ENCODE data around the gene UGT1A10. TPM values are rescaled to one million over a fixed set of nuclear protein-coding genes. Genes with fewer than 3 reads are reported as not detected.
"Not testable (repeated sequence)": the region's sequence is repeated elsewhere in the genome, so short reads cannot be mapped to it uniquely, and the experiment has no call there.

Gene UGT1A10
- not detected for polyA plus RNA-seq (ENCODE audit: insufficient read length in 12 of 12)
- long read RNA-seq, donor 1, result 0 reads
- long read RNA-seq, donor 2, result 0 reads
- long read RNA-seq, donor 3, result 0 reads
- long read RNA-seq, donor 4, result 0 reads
- long read RNA-seq, donor 5, result 0 reads
- long read RNA-seq, donor 6, result 0 reads
- long read RNA-seq, donor 7, result 0 reads
- long read RNA-seq, donor 8, result 0 reads
- long read RNA-seq, donor 9, result 0 reads
- long read RNA-seq, donor 10, result 0 reads
- long read RNA-seq, donor 11, result 0 reads

DNA sequence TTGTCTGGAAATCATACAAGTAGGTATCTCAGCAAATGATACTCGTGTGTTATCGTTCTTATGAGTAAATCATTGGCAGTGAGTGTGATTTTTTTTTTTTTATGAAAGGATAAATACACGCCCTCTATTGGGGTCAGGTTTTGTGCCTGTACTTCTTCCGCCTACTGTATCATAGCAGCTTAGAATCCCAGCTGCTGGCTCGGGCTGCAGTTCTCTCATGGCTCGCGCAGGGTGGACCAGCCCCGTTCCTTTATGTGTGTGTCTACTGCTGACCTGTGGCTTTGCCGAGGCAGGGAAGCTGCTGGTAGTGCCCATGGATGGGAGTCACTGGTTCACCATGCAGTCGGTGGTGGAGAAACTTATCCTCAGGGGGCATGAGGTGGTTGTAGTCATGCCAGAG, at the start of gene UGT1A10:
TSS of gene UGT1A10 (plus strand) at position 143 of the 400 bp plus-strand sequence. CDS start at position 218, 75 bp downstream.
- DNase-seq, result not testable (repeated sequence)

DNA sequence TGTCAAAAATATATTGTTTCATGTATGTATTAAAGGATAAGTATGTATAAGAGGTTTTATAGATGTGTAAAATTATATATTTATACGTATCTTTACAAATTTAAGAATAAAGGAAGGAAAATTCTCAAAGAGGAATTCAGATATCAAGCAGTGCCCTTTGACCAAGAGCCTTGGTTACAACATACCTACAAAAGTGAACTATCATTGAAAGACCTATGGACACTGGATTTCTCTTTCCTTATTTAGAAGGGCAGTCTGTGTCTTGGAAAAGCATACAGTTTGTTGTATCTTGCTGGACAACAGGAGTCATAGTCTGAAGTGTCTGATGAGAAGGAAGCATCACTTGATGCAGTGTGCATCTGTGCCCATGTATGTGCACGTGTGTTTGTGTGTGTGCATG, 47.8 kb upstream of the UGT1A10 start:
- DNase-seq, result no peak

DNA sequence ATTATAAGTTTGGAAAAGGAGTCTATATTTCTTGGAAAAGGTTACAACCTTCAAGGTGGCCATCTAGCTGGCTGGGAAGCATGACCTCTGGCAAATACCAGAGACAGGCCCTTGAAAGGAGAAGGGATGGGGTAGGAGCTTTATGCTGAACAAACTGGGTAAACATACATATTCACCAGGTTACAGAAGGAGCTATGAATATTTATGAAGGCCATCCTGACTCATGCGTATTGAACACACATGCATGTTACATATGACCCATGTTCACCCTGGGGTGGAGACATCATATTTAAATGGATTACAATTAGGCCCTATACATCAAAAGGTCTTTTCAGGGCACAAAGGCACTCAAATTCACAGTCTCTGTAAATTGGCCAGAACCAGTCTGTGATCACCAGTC, 43.5 kb upstream of the UGT1A10 start:
- DNase-seq, result not testable (repeated sequence)

DNA sequence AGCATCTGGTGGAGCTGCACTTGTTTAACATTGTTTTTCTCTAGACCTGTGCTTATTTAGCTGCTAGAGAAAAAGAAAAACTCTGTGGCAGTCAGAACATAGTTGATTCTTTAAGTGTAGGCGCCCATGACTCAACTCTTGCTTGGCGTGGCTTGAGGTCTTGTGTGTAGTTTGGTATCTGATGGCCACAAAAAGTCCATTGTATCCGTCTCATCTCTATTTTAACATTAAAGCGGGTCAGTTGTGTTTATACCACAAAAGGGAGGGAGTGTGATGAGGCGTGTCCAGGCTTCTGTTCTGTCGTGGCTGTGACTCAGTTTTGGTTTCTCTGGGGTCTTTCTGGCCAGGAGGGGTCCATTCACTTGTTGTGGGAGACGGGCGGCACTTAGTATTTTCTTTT, 43.0 kb upstream of the UGT1A10 start:
- no peak for DNase-seq

DNA sequence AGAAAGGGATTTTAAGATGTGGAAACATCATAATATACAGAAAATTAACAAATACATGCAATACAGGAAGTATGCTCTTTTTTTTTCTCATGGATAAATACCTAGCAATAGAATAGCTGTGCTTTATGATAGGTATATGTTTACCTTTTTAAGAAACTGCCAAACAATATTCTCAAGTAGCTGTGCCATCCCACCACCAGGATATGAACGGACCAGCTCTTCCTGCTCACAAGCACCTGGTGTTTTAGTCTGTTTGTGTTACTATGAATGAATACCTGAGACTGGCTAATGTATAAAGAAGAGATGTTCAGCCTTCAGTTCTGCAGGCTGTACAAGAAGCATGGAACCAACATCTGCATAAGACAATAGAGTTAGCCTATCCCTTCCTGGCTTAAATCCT, 38.7 kb upstream of the UGT1A10 start:
- no peak for DNase-seq

DNA sequence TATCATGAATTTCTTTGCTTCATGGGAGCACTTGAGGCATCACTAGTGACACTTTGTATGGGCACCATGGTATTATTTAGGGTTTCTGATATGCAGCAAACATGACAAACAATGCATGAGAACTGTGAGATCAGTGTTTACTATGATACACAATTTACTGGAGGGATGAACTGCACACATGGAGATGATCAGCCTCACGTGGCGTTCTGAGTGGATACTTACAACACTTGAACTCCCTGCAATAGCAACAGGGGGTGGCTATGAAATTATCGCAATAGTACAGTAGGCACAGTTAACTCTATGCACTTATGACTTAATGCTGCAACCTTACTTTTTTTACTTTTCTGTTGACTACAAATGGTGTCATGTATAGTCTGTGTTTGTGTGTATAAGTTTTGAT, 37.3 kb upstream of the UGT1A10 start:
- no peak for DNase-seq

DNA sequence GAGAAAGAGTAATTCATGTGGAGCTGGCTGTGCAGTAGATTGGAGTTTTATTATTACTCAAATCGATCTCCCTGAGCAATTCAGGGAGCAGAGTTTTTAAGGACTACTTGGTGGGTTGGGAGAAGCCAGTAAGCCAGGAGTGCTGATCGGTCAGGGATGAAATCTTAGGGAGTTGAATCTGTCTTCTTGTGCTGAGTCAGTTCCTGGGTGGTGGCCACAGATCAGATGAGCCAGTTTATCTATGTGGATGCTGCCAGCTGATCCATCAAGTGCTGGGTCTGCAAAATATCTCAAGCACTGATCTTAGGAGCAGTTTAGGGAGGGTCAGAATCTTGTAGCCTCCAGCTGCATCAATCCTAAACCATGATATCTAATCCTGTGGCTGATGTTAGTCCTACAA, 35.9 kb upstream of the UGT1A10 start:
- no peak for DNase-seq

DNA sequence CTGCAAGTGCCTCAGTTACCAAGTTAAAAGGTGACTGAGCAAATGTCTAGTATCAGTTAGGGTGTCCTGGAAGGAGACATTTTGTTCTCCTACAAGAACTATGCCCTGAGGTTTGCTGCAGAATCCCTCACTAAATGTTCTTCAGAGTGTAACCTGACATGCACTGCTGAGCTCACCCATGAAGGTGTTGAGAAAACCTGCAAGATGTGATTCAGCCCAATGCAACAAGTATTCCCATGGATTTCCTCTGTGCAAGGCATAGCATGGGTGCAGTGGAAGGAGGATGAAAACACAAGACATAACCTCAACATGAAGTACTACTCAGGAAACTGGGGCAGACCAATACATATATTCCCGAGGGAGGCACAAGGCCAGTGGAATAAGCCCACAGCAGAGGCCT, 34.2 kb upstream of the UGT1A10 start:
- no peak for DNase-seq

DNA sequence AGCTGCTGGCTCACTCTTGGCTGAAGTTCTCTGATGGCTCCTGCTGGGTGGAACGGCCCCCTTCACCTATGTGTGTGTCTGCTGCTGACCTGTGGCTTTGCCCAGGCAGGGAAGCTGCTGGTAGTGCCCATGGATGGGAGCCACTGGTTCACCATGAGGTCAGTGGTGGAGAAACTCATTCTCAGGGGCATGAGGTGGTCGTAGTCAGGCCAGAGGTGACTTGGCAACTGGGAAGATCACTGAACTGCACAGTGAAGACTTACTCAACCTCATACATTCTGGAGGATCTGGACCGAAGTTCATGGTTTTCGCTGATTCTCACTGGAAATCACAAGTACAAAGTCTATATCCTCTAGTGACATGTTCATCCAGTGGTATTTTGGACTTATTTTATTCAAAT, 32.7 kb upstream of the UGT1A10 start:
- no peak for DNase-seq

DNA sequence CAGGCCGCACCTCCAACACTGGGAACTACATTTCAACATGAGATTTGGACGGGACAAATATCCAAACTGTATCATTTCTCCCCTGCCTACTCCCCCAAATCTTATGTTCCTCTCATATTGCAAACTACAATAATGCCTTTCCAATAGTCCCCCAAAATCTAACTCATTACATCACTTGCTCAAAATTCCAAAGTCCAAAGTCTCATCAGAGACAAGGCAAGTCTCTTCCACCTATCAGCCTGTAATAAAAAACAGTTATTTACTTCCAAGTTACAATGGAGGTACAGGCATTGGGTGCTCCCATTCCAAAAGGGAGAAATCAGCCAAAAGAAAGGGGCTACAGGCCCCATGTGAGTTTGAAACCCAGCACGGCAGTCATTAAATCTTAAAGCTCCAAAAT, 31.4 kb upstream of the UGT1A10 start:
- no peak for DNase-seq

DNA sequence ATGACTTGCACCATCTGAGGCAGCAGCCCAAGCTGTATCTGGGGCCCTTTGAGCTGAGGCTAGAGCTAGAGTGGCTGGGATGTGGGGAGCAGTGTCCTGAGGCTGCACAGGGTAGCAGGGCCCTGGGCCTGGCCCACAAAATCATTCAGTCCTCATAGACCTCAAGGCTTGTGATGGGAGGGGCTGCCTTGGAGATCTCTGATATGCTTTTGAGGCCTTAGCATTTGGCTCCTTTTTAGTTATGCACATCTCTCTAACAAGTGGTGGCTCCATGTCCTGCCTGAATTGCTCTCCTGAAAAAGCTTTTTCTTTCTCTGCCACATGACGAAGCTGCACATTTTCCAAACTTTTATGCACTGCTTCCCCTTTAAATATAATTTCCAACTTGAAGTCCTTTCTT, 30.6 kb upstream of the UGT1A10 start:
- DNase-seq, result no peak

DNA sequence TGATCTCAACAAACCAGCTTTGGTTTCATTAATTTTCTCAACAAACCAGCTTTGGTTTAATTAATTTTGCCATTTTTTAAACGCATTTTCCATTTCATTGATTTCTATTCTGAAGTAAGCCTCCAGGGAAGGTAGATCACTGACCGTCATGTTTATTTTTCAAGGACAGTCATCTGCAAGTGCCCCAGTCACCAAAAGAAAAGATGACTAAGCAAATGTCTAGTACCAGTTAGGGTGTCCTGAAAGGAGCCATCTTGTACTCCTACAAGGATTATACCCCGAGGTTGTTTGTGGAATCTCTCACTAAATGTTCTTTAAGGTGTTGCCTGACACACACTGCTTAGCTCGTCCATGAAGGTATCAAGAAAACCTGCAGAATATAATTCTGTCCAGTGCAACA, 25.0 kb upstream of the UGT1A10 start:
- no peak for DNase-seq

DNA sequence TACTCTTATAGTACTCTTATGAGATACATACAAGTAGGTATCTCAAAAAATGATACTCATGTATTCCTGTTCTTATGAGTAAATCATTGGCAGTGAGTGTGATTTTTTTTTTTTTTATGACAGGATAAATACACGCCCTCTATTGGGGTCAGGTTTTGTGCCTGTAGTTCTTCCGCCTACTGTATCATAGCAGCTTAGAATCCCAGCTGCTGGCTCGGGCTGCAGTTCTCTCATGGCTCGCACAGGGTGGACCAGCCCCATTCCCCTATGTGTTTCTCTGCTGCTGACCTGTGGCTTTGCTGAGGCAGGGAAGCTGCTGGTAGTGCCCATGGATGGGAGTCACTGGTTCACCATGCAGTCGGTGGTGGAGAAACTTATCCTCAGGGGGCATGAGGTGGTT, 18.8 kb upstream of the UGT1A10 start, which contains the start of gene UGT1A8:
TSS of gene UGT1A8 (plus strand) at position 158 of the 400 bp plus-strand sequence. CDS start at position 233, 75 bp downstream.
- DNase-seq, result not testable (repeated sequence)

DNA sequence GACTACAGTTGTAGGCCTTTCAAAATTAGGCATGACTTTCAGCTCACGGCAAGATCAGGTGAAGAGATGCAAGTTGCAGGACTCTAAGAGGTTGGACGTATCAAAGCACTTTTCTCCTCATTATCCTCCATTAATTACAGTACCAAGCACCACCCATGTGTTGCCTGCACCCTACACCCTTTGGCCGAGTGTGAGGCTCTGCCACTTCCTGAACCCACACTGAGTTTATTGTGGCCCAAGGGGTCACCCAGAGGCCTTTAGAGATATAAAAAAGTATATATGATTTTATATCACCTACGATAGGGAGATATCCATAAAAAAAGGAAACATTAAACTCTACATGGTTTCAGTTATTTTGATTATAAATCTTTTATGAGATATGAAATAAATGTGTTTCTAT, 16.0 kb upstream of the UGT1A10 start:
- DNase-seq, result no peak

DNA sequence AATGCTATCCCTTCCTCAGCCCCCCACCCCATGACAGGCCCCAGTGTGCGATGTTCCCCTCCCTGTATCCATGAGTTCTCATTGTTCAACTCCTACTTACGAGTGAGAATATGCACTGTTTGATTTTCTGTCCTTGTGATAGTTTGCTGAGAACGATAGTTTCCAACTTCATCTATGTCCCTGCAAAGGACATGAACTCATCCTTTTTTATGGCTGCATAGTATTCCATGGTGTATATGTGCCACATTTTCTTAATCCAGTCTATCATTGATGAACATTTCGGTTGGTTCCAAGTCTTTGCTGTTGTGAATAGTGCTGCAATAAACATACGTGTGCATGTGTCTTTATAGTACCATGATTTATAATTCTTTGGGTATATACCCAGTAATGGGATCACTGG, 14.4 kb upstream of the UGT1A10 start:
- DNase-seq, result not testable (repeated sequence)

DNA sequence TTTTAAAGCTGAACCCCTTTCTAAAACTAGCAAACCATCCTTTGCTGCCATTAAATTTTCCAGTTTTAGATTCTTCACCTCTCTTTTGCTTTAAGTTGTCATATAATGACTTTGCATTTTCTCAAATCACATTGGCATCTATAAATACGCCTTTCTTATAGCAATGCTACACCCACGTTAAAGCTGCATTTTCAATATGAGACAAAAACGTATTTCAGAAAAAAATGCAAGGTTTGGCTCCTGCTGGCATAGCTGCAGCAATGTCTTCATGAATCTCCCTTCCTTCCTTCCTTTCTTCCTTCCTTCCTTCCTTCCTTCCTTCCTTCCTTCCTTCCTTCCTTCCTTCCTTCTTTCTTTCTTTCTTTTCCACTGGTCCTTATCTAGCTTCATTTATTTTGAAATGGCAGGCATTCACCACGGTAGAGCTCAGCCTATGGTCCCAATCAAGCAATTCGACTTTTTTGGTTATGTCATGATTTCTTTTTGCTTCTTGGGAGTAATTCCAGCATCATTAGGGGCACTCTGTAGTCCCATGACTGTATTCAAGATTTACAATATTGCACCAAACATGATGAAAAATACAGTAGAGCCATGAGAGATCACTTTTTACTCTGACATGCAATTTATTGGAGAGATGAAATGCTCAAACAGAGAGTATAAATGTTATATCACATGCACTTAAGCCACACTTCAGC, 8.8 kb upstream of the UGT1A10 start:
- DNase-seq, result no peak

DNA sequence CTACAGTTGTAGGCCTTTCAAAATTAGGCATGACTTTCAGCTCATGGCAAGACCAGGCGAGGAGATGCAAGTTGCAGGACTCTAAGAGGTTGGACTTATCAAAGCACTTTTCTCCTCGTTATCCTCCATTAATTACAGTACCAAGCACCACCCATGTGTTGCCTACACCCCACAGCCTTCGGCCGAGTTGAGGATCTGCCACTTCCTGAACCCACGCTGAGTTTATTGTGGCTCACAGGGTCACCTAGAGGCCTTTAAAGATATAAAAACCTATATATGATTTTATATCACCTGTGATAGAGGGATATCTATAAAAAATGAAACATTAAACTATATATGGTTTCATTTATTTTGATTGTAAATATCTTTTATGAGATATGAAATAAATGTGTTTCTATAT, 2.6 kb downstream of the UGT1A10 start:
- no peak for DNase-seq

DNA sequence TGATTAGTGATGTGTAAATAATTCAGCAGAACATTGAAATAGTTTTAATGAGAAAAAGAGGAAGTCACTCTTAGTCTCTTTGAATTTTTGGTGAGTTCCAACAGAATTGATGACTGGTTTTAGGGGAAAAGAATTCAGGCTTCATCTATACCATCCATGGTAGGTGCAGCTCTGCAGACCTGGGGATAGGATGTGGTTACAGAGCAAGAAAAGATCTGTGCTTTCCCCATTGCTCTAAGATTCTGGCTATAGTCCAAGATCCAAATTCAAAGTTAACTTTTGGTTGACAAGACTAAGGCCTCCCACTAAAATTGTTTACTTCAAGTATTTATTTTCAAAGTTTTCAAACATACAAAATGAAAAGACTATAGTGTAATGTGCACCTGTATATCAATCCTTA, 3.6 kb downstream of the UGT1A10 start:
- DNase-seq, result no peak

DNA sequence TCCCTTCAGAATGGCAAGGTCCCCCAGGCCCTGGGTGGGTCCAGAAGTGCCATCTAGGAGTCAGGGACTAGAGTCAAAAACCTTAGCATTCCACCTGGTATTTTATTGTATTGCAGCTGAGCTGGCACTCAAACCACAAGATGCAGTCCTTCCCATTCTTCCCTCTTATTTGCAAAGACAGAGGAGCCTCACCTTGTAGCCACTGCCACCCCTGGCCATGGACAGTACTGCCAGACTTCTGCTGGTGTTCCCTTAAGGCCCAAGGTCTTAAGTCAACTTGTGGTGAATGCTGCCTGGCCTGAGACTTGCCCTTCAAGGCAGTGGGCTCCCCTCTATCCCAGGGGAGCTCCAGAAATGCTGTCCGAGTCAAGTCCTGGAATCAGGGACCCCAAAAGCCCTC, 6.9 kb downstream of the UGT1A10 start:
- DNase-seq, result no peak

DNA sequence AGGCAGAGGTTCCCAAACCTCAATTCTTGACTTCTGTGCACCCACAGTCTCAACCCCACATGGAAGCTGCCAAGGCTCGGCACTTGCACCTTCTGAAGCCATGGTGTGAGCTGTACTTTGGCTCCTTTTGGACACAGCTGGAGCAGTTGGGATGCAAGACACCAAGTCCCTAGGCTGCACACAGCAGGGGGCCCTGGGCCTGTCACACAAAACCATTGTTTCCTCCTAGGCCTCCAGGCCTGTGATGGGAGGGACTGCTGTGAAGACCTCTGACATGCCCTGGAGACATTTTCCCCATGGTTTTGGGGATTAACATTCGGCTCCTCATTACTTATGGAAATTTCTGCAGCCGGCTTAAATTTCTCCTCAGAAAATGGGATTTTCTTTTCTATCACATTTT, 9.8 kb downstream of the UGT1A10 start:
- DNase-seq, result not testable (repeated sequence)

DNA sequence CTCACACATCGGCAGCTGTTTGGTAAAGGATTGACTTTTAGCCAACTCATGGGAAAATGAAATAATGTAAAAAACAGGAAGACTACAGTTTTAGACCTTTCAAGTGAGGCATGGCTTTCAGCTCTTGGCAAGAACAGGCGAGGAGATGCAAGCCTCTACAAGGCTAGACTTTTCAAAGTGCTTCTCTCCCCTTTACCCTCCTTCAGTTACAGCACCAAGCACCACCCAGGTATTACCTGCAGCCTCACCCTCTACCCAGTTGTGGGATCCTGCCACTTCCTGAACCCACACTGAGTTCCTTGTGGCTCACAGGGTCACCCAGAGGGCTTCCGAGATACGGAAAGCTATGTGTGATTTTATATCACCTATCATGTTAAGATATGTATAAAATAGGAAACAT, 14.7 kb downstream of the UGT1A10 start:
- no peak for DNase-seq

DNA sequence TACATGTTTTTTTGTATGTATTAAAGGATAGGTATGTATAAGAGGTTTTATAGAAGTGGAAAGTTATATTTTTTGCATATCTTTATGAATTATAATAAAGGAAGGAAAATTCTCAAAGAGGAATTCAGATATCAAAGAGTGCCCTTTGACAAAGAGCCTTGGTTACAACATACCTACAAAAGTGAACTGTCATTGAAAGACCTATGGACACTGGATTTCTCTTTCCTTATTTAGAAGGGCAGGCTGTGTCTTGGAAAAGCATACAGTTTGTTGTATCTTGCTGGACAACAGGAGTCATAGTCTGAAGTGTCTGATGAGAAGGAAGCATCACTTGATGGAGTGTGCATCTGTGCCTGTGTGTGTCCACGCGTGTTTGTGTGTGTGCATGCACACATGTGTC, 15.2 kb downstream of the UGT1A10 start:
- no peak for DNase-seq

DNA sequence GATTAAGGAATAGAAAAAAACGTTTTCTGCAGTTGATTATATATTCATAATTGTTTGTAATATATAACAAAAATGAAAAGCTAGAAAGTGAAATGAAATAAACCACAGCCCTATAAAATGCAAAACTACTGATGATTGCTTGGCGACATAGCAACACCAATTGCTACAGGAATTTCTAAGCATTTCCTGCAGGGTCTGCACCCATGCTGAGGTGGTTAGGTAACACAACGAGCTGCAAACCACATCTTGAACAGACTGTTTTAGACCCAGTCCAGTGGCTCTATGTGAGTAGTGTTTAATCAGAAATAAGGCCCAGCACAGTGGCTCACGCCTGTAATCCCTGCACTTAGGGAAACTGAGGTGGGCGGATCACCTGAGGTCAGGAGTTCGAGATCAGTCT, 18.3 kb downstream of the UGT1A10 start:
- no peak for DNase-seq

DNA sequence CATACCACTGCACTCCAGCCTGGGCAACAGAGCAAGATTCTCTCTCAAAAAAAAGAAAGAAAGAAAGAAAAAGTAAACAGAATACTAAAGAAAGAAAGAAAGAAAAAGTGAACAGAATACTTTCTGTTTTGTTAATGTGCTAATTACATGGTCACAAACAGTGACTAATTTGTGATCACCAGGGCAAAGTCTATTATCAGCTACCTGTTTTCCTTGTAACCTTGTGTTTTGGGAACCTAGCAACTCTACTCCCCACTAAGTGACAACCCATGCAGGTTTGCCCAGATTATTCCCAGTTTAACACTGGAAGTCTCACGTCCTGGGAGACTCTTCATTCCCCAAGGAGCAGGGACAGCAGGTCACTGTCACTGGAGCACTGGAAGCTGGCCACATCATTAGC, 18.8 kb downstream of the UGT1A10 start:
- DNase-seq, result no peak

Data from muscle of arm (tissue), 14 donors.